8988T (cell line): ENCODE measurements around the gene BRPF3.

Source experiments
- DNase-seq: peaks from one replicate; pipeline ENCODE4 v3.0.0; 2011

BRPF3 gene

GRCh38 chr6:36196113-36196879 is at the start of gene BRPF3:
Gene BRPF3, plus strand, starts transcription at chr6:36196744. Its CDS starts 3,579 bp downstream, at chr6:36200323.
- DNase-seq: peak; percentile 83

- DNase-seq: no peak
Observed at GRCh38 chr6:36147294-36147693, 49.2 kb upstream of the BRPF3 start.

- no peak for DNase-seq
Observed at GRCh38 chr6:36149476-36149875, 47.1 kb upstream of the BRPF3 start.

GRCh38 chr6:36150283-36150682 is 46.3 kb upstream of the BRPF3 start:
- no peak for DNase-seq

- DNase-seq: no peak
Observed at GRCh38 chr6:36154286-36154685, 42.3 kb upstream of the BRPF3 start.

GRCh38 chr6:36155662-36156061 is 40.9 kb upstream of the BRPF3 start:
- no peak for DNase-seq

- no peak for DNase-seq
Observed at GRCh38 chr6:36160147-36160760, 36.3 kb upstream of the BRPF3 start.

- DNase-seq: no peak
Observed at GRCh38 chr6:36169023-36170007, 27.2 kb upstream of the BRPF3 start.

GRCh38 chr6:36170704-36171103 is 25.8 kb upstream of the BRPF3 start:
- no peak for DNase-seq

GRCh38 chr6:36171573-36171972 is 25.0 kb upstream of the BRPF3 start:
- no peak for DNase-seq

- DNase-seq: no peak
Observed at GRCh38 chr6:36177166-36177565, 19.4 kb upstream of the BRPF3 start.

GRCh38 chr6:36178544-36178943 is 18.0 kb upstream of the BRPF3 start:
- no peak for DNase-seq

GRCh38 chr6:36180126-36180525 is 16.4 kb upstream of the BRPF3 start:
- DNase-seq: no peak

- no peak for DNase-seq
Observed at GRCh38 chr6:36184311-36184710, 12.2 kb upstream of the BRPF3 start.

- DNase-seq: no peak
Observed at GRCh38 chr6:36186199-36186598, 10.3 kb upstream of the BRPF3 start.

GRCh38 chr6:36187446-36187845 is 9.1 kb upstream of the BRPF3 start:
- no peak for DNase-seq

- DNase-seq: no peak
Observed at GRCh38 chr6:36195471-36196112, 952 bp upstream of the BRPF3 start.

- peak; percentile 98 for DNase-seq
Observed at GRCh38 chr6:36196880-36197548, 470 bp downstream of the BRPF3 start.

- DNase-seq: no peak
Observed at GRCh38 chr6:36197739-36198221, 1.2 kb downstream of the BRPF3 start.

GRCh38 chr6:36198986-36199385 is 2.4 kb downstream of the BRPF3 start:
- DNase-seq: no peak

- no peak for DNase-seq
Observed at GRCh38 chr6:36200154-36200891, 3.8 kb downstream of the BRPF3 start.
